ENCODE measurements around the gene CMTM7. TPM values are rescaled to one million over a fixed set of nuclear protein-coding genes. Genes with fewer than 3 reads are reported as not detected.

Gene CMTM7
- total RNA-seq, 1 experiment from 2014 or later, result 62.6 TPM

GRCh38 chr3:32421991-32422859 is 30.6 kb downstream of the CMTM7 start:
- Histone ChIP-seq H3K9me3 (ENCODE audit: control insufficient read depth in 1 of 2, insufficient read depth in 1 of 2, low read depth in 1 of 2, low read length in 2 of 2) (no peaks in the 10 kb centered on the region), H3K27me3 (ENCODE audit: insufficient read depth, low read length) (no peaks in the 10 kb centered on the region), H3K9me2 (ENCODE audit: insufficient read depth) (no peaks in the 10 kb centered on the region; the same call in 1 of the 2 replicates), H4K20me1 (ENCODE audit: insufficient read depth) (no peaks in the 10 kb centered on the region), H3K4me2 (ENCODE audit: low read length) (peak overlapping the region; percentile 84), H3K4me1 (ENCODE audit: control insufficient read depth in 1 of 2, insufficient read depth in 2 of 2, low read length in 2 of 2) (peaks cover 69 to 92% of the 10 kb centered on the region in 2 experiments), H3K9ac (ENCODE audit: low read length) (peak overlapping the region; percentile 81), H3K4me3 (replicated peaks in 1 of 2; ENCODE audit: low read depth in 1 of 2, low read length in 2 of 2) (peak overlapping the region; percentile 4 to 51; a peak in 3 of 4 replicates), H3K36me3 (ENCODE audit: control insufficient read depth in 1 of 2, insufficient read depth in 2 of 2, low read length in 2 of 2) (peaks cover 0 to 5% of the 10 kb centered on the region in 2 experiments; a peak in 2 of 4 replicates), H3K27ac (ENCODE audit: low read depth, low read length) (peak overlapping the region; percentile 97), H2AFZ (ENCODE audit: low read depth, low read length, poor library complexity, severe bottlenecking) (no peak overlapping the region), H3K79me2 (ENCODE audit: insufficient read depth, low read length) (peaks cover 97% of the 10 kb centered on the region)
- DNase-seq (ENCODE audit: low read depth, low spot score), result peak; percentile 81
- ChIA-PET RAD21 (ENCODE audit: low non-redundant PET in 1 of 2, low total read pairs in 2 of 2, uncharacterized antibody in 2 of 2, unreplicated experiment in 2 of 2) (no interaction called here), POLR2A (no interaction called here), CTCF (interaction anchor here (1.6 to 1.9 kb wide), 2 partner anchors 46 to 48 kb away, joined by 3 to 8 read pairs; no protein-coding TSS in a partner anchor)
- peak; percentile 33 for ATAC-seq
- BruUV-seq (replicated peaks), result no TSS peak
- intact Hi-C loops (cut with micrococcal nuclease), result loop anchor here (2.0 kb wide), 2 partner anchors 29 to 47 kb away; no protein-coding TSS in a partner anchor
- TF ChIP-seq ZFX (IDR thresholded peaks at IDR 0.05), result peak; percentile 16; the same call in 1 of the 2 replicates
- no peak for TF ChIP-seq FOSL1 (IDR thresholded peaks at IDR 0.05; ENCODE audit: low read depth)
- no peak for TF ChIP-seq JUND (IDR thresholded peaks at IDR 0.05)
- TF ChIP-seq TCF7L2 (IDR thresholded peaks at IDR 0.05; ENCODE audit: borderline replicate concordance, extremely low read depth, insufficient read depth, insufficient read length), result peak; percentile 23
- TF ChIP-seq POLR2AphosphoS5 (IDR thresholded peaks at IDR 0.05; ENCODE audit: low read depth, low read length), result peak; percentile 76
- no peak for TF ChIP-seq CTCF (IDR thresholded peaks at IDR 0.05 in 2 of 3, conservative IDR thresholded peaks at IDR 0.05 in 1 of 3; ENCODE audit: borderline replicate concordance in 1 of 3, insufficient read depth in 1 of 3, low read depth in 2 of 3, low read length in 2 of 3)
- TF ChIP-seq ZBTB33 (IDR thresholded peaks at IDR 0.05; ENCODE audit: extremely low read depth, insufficient replicate concordance, low read length), result no peak

All from HCT116 (cell line).